ENCODE data around the gene TJP2.

The TJP2 gene

DNA sequence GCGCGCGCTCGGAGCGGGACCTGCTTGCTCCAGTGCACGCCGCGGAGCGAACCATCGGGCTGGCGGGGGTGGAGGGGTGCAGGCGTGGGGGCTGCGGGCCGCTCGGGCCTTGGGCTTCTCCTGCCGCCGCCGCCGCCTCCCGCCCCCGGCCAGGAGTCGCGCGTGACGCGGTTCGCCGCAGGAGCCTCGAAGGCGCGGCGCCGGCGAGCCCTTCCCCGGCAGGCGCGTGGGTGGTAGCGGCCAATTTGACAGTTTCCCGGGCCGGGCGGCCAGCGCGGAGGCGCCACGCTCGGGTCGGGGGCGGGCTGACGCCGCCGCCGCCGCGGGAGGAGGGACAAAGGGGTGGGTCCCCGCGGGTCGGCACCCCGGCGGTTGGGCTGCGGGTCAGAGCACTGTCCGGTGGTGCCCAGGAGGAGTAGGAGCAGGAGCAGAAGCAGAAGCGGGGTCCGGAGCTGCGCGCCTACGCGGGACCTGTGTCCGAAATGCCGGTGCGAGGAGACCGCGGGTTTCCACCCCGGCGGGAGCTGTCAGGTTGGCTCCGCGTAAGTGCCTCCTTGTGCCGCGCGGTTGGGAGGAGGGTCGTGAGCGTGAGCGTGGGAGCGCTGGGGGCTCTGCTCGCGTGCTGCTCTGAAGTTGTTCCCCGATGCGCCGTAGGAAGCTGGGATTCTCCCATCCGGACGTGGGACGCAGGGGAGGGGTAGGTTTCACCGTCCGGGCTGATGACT is at the start of gene TJP2:
TJP2 (plus strand) TSS at position 387 of the 725 bp plus-strand sequence; CDS start at position 483, 96 bp downstream.
- no peak for TF ChIP-seq CTCF (IDR thresholded peaks at IDR 0.05; ENCODE audit: insufficient read depth, low read depth, low read length, missing control alignments)
- H3K4me3 ChIP-seq (ENCODE audit: low read depth, low read length): peak within 1 kb of the TSS; percentile 83
- DNase-seq (ENCODE audit: low read depth): peak; percentile 84

DNA sequence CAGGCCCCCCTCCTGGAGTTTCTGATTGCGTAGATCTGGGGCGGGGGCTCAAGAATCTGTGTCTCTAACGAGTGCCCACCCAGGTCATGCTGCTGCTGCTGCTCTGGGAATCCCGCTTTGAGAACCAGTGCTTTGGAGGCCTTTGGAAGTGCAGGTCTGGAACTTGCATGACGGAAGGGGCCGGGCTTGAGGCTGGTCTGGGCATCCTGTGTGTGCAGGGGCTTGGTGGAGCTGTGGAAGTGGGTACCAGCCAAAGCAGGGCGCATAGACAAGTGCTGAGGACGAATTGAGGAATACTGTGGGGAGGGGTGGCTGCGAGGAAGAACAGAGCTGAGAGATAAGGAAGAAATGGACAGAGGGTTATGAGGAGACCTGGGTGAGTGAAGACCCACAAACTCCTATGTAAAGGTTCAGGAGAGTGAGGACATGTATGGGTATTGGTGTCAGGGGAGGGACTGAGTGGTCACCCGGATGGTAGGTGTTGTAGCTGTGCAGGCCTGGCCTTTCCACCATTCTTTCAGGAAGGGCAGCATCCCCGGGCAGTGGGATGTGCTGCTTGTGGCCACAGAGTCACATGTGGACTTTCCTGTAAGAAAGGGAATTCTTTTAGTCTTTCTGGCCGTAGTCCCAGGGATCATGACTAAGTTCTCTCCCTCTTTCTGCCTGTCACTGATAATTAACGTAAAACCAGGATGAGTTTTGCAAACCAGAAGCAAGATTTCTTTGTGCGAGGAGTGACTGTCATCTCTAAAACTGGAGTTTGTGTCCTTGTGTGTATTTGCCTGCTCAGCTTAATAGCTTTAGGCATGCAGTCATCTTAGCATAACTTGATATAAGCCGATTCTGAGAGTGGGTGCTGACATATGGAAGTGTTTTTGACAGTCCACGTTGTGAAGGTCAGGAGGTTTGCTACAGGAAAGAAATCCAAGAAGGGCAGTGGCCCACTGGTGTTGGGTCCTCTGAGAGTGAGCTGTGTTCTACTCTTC is 43.3 kb upstream of the TJP2 start:
- TF ChIP-seq CTCF (IDR thresholded peaks at IDR 0.05; ENCODE audit: insufficient read depth, low read depth, low read length, missing control alignments): no peak
- no peak overlapping the region for H3K4me3 ChIP-seq (ENCODE audit: low read depth, low read length)
- DNase-seq (ENCODE audit: low read depth): no peak

DNA sequence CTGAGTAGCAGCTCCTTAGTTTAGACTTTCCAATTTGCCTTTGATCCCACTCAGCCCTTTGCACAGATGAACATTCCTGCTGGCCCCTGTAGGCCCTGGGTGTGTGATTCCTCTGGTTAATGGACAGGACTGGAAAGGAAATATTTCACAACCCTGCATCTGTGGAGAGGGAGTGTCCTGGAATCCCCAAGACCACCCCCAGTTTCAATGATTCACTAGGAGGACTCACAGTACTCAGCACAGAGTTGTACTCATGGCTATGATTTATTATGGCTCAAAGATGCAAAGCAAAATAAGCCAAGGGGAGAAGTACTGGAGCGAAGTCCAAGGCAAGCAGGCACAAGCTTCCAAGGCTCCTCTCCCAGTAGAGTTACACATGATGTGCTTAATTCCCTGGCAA is 42.4 kb upstream of the TJP2 start:
- H3K4me3 ChIP-seq (ENCODE audit: low read depth, low read length): no peak overlapping the region
- DNase-seq (ENCODE audit: low read depth): no peak
- TF ChIP-seq CTCF (IDR thresholded peaks at IDR 0.05; ENCODE audit: insufficient read depth, low read depth, low read length, missing control alignments): no peak

DNA sequence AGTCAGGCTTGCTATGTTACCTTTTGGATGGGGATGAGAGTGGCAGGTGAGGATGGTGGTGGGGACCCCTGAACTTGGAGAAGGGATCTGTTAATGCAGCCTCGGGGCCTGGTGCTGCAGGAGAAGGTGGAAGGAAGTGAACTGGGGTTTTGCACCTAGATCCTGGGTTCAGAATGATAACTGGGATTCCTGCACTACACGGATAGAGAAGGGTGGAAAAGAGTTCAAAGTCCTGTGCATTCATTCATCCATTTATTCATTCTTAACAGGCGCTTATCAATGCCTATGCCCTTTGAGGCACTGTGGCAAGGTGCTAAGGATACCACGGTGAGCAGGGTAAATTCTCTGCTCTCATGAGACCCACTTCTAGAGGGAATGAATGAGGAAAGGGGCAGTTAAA is 41.7 kb upstream of the TJP2 start:
- no peak for DNase-seq (ENCODE audit: low read depth)
- TF ChIP-seq CTCF (IDR thresholded peaks at IDR 0.05; ENCODE audit: insufficient read depth, low read depth, low read length, missing control alignments): no peak
- H3K4me3 ChIP-seq (ENCODE audit: low read depth, low read length): no peak overlapping the region

DNA sequence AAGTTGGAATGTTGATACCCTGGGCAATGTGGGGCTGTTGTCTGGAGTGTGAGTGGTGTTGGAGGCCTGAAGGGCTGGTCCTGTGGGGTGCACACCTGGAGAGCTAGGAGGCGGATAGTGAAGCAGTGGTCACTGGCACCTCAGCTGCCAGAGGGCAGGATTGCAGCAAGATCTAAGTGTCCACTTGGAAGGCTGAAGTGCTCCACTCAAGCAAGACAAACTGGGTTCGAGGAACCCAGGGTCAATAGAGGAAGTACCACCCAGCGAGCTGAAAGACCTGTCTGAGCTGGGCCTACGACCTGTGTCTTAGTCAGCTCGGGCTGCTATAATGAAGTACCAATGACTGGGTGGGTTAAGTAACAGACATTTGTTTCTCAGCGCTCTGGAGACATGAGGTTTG is 39.7 kb upstream of the TJP2 start:
- DNase-seq (ENCODE audit: low read depth): no peak
- TF ChIP-seq CTCF (IDR thresholded peaks at IDR 0.05; ENCODE audit: insufficient read depth, low read depth, low read length, missing control alignments): no peak
- H3K4me3 ChIP-seq (ENCODE audit: low read depth, low read length): no peak overlapping the region

GRCh38 chr9:69136185-69136584 is 37.9 kb upstream of the TJP2 start:
- no peak overlapping the region for H3K4me3 ChIP-seq (ENCODE audit: low read depth, low read length)
- TF ChIP-seq CTCF (IDR thresholded peaks at IDR 0.05; ENCODE audit: insufficient read depth, low read depth, low read length, missing control alignments): no peak
- no peak for DNase-seq (ENCODE audit: low read depth)
